IMR-90 (cell line): ENCODE measurements around the gene JPH4. TPM values are rescaled to one million over a fixed set of nuclear protein-coding genes. Genes with fewer than 3 reads are reported as not detected.

Experiments used
- ATAC-seq: fragments of 200-7000 bp; cut with Tn5 transposase; 2 replicates; pipeline ENCODE4 v1.9.1; 2020; ENCODE audit warnings: low read depth, mild to moderate bottlenecking, moderate library complexity
- BruUV-seq: library from RNA; stranded (reverse); fragments of 400-500 nt; replicated peaks from 2 replicates; lab custom pipeline; 2021; lab: Mats Ljungman, UMichigan
- CTCF ChIA-PET: fragments of 300-600 bp; formaldehyde crosslinking; extraction: SDS; loops from one replicate; lab custom pipeline; 2021; ENCODE audit warnings: antibody characterized with exemption; lab: Yijun Ruan, JAX
- POLR2A ChIA-PET: fragments of 300-600 bp; sonication (Branson Sonifier 250); formaldehyde crosslinking; loops from one replicate; lab custom pipeline; 2022; ENCODE audit warnings: antibody characterized with exemption; ENCODE audit not compliant: unreplicated experiment; lab: Charles Lee
- DNase-seq: peaks from one replicate; pipeline ENCODE4 v3.0.0; 2013
- H2AFZ ChIP-seq: replicated peaks from 2 replicates; pipeline ENCODE3; 2013; ENCODE audit warnings: low read length, mild to moderate bottlenecking; ENCODE audit not compliant: poor library complexity
- H2AK5ac ChIP-seq: 2 replicates; pipeline ENCODE4 v1.6.1; 2013; ENCODE audit warnings: low read depth, low read length, inconsistent platforms
- H2AK9ac ChIP-seq: replicated peaks from 2 replicates; pipeline ENCODE3; 2013; ENCODE audit warnings: mild to moderate bottlenecking, low read depth, low read length, moderate library complexity; ENCODE audit not compliant: poor library complexity
- H2BK120ac ChIP-seq: 2 replicates; pipeline ENCODE4 v1.6.1; 2013; ENCODE audit warnings: low read depth, low read length, inconsistent platforms
- H2BK15ac ChIP-seq: 3 replicates; pipeline ENCODE4 v1.6.1; 2013; ENCODE audit warnings: low read depth, low read length, inconsistent platforms
- H2BK20ac ChIP-seq: 2 replicates; pipeline ENCODE4 v1.6.1; 2013; ENCODE audit warnings: low read depth, mild to moderate bottlenecking, inconsistent platforms, low read length, moderate library complexity
- H2BK5ac ChIP-seq: 2 replicates; pipeline ENCODE4 v1.6.1; 2013; ENCODE audit warnings: mild to moderate bottlenecking, low read depth, low read length, inconsistent platforms; ENCODE audit not compliant: poor library complexity, severe bottlenecking
- H3K14ac ChIP-seq: replicated peaks from 2 replicates; pipeline ENCODE4 v1.6.1; 2013; ENCODE audit warnings: low read depth, low read length, inconsistent platforms
- H3K18ac ChIP-seq: 2 replicates; pipeline ENCODE4 v1.6.1; 2013; ENCODE audit warnings: low read depth, low read length, control low read depth
- H3K23ac ChIP-seq: 2 replicates; pipeline ENCODE4 v1.6.1; 2013; ENCODE audit warnings: low read depth, low read length, inconsistent platforms
- H3K27ac ChIP-seq: 2 replicates; pipeline ENCODE4 v1.5.1; 2013; ENCODE audit warnings: mild to moderate bottlenecking, control low read depth, low read length; ENCODE audit not compliant: insufficient read depth
- H3K27me3 ChIP-seq: 2 replicates; pipeline ENCODE4 v1.6.1; 2013; ENCODE audit warnings: low read length; ENCODE audit not compliant: control insufficient read depth, insufficient read depth
- H3K36me3 ChIP-seq: 2 replicates; pipeline ENCODE4 v1.6.1; 2013; ENCODE audit warnings: low read length, mixed read lengths; ENCODE audit not compliant: control insufficient read depth, insufficient read depth
- H3K4ac ChIP-seq: 2 replicates; pipeline ENCODE4 v1.6.1; 2013; ENCODE audit warnings: low read depth, low read length, inconsistent platforms
- H3K4me1 ChIP-seq: 2 replicates; pipeline ENCODE4 v1.6.1; 2013; ENCODE audit warnings: low read length, mixed read lengths; ENCODE audit not compliant: control insufficient read depth, insufficient read depth
- H3K4me2 ChIP-seq: 2 replicates; pipeline ENCODE4 v1.6.1; 2013; ENCODE audit warnings: low read depth, mild to moderate bottlenecking, control low read depth, low read length, moderate library complexity
- H3K4me3 ChIP-seq: 2 replicates; pipeline ENCODE4 v1.5.1; 2013; ENCODE audit warnings: low read depth, mild to moderate bottlenecking, control low read depth, low read length, moderate library complexity; ENCODE audit not compliant: insufficient read depth
- H3K56ac ChIP-seq: 2 replicates; pipeline ENCODE4 v1.6.1; 2013; ENCODE audit warnings: low read length, inconsistent platforms; ENCODE audit not compliant: insufficient read depth; ENCODE audit errors: extremely low read depth
- H3K79me1 ChIP-seq, 2 experiments: 2 replicates each; pipeline ENCODE4 v1.6.1; 2013; ENCODE audit warnings: low read length in 2 of 2, inconsistent platforms in 1 of 2, low read depth in 1 of 2
- H3K9ac ChIP-seq: 2 replicates; pipeline ENCODE4 v1.6.1; 2013; ENCODE audit warnings: low read depth, low read length, control low read depth
- H3K9me1 ChIP-seq: 2 replicates; pipeline ENCODE4 v1.6.1; 2013; ENCODE audit warnings: low read length, inconsistent platforms; ENCODE audit not compliant: insufficient read depth
- H3K9me3 ChIP-seq: 2 replicates; pipeline ENCODE4 v1.6.1; 2013; ENCODE audit warnings: low read length; ENCODE audit not compliant: control insufficient read depth, insufficient read depth
- H4K20me1 ChIP-seq: 2 replicates; pipeline ENCODE4 v1.6.1; 2013; ENCODE audit warnings: low read length, inconsistent platforms; ENCODE audit not compliant: insufficient read depth
- H4K5ac ChIP-seq: 2 replicates; pipeline ENCODE4 v1.6.1; 2013; ENCODE audit warnings: mild to moderate bottlenecking, low read depth, low read length, control low read depth
- H4K8ac ChIP-seq, 2 experiments: 2 replicates each; pipeline ENCODE4 v1.6.1; 2013; ENCODE audit warnings: low read depth in 2 of 2, low read length in 2 of 2, control low read depth in 1 of 2, inconsistent platforms in 1 of 2
- H4K91ac ChIP-seq: 2 replicates; pipeline ENCODE4 v1.6.1; 2013; ENCODE audit warnings: low read depth, low read length, inconsistent platforms; ENCODE audit not compliant: insufficient read depth
- BHLHE40 ChIP-seq: fragments of 150-350 bp; IDR thresholded peaks from 2 replicates; pipeline ENCODE4 v1.6.1; 2016; ENCODE audit warnings: mild to moderate bottlenecking, low read depth, low read length
- SMC3 ChIP-seq: fragments of 150-350 bp; IDR thresholded peaks from 2 replicates; pipeline ENCODE4 v1.6.1; 2016; ENCODE audit warnings: low read depth, mild to moderate bottlenecking, antibody characterized with exemption, low read length, moderate library complexity
- WGBS, 2 experiments: methylation state at CpG; one replicate each; pipeline versions ENCODE4 v1.1.5 to v1.1.7; 2013; ENCODE audit warnings: missing lambda C conversion rate in 2 of 2; ENCODE audit not compliant: insufficient read length in 1 of 2; ENCODE audit errors: extremely low coverage in 2 of 2; 5-methylcytosine and 5-hydroxymethylcytosine counted together
- dilution Hi-C: fragments of 300-500 bp; cut with HindIII; formaldehyde crosslinking; loops from one replicate; pipeline ENCODE4 v1.14.3; 2018; ENCODE audit warnings: low sequenced_read_pairs; ENCODE audit not compliant: unreplicated experiment
- in situ Hi-C: fragments of 300-500 bp; cut with MboI; formaldehyde crosslinking; loops from 3 replicates; pipeline ENCODE4 v1.14.3; 2019; ENCODE audit warnings: low sequenced_read_pairs, inconsistent platforms, mixed read lengths
- intact Hi-C: fragments of 100-400 bp; cut with micrococcal nuclease; formaldehyde crosslinking; loops from 2 replicates; pipeline ENCODE4 v1.10.0; 2022
- polyA plus RNA-seq, 3 experiments: library from polyadenylated mRNA; depleted of rRNA; stranded (reverse); fragments of >200 nt; gene quantifications; 2 replicates each; pipeline ENCODE4 v1.2.3, GENCODE V29; 2012; ENCODE audit warnings: low replicate concordance in 1 of 3
- total RNA-seq: library from RNA; depleted of rRNA; stranded (reverse); fragments of >200 nt; gene quantifications from 2 replicates; pipeline ENCODE4 v1.2.3, GENCODE V29; 2012
- TF ChIP-seq, protein P1 (sequence below): fragments of 150-350 bp; IDR thresholded peaks from 2 replicates; pipeline ENCODE4 v1.6.1; 2016; ENCODE audit warnings: low read depth, mild to moderate bottlenecking, low read length, moderate library complexity, borderline replicate concordance

The JPH4 gene
- total and polyA plus RNA-seq, 2 of the 4 experiments (the other 2 are of a cell fraction): not detected

DNA sequence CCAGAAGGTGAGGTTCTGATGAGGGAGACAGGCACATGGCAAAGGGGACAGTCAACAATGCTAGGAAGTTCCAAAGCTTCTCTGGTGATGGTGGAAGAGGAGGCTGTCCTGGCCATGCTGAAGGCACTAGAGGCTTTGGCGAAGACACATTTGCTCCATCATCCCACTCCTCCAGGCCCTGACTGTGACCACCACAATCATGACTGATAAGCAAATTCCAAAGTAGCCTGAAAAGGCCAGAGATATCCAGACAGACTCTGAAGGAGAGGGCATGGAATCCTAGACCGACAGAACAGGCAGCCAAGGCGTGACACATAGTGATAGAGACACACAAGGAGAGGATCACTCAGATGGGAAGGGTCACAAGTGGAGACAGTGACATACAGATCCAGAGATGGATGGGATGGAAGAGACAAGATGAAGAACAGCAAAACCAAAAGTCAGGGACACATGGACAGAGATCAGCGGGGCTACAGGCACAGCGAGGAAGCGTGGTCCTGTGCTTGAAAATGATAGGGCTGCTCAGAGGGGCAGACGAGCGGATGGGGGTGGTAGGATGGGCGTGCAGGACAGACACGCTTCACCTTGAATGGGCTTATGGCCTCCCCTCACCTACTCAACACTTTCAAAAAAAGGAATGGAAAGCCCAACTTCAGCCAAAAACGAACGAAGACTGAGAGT lies 28.3 kb downstream of the JPH4 start (continued):
- no peak for TF ChIP-seq SMC3

DNA sequence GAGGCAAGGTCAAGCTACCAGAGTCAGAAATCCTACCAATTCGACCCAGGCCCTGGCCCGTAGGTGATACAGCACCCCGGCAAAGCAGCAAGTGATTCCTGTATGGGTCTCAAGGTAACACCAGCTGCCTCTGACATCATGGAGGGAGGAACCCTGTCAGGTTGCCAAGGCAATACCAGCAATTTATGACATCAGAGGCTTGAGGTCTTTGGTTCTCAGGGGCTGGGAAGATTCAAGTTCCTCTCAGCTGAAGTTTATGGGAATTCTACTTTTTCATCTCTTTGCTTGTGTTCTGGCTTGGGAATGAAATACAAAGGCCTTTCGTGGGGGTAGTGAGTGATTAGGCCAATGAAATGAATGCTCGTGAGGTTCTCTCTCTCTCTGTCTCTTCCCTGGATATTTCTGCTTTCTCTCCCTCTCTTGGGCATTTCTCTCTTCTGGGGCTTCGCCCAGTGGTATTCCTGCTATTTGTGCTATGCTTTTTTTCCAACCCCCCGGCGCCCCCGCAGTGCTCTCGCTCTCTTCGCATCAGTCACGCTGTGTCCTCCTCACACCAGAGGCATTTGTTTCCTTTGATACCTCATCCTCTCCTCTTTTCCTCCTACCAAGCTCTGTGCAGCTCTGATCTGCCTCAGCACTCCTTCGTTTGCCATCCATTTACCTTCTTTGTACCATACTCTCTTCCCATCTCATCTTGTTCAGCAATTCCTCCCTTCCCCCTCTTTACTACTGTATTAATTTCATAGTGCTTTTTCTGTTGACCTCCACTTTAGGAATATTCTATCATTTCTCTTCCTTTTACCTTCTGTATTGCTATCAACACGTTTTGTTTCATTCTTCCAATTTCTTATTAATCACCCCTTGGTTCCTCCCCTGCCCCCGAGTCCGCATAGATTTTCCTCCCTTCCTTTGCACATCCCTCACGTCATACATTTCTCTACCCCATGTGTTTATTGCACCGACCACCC lies 30.0 kb downstream of the JPH4 start:
- TSS peak; percentile 99 for BruUV-seq
- Histone ChIP-seq H3K36me3 (no peaks in the 10 kb centered on the region), H4K20me1 (no peaks in the 10 kb centered on the region), H3K18ac (peak overlapping the region; percentile 37; the same call in 1 of the 2 replicates), H3K4me2 (peak overlapping the region; percentile 70), H2AK9ac (peak overlapping the region; percentile 56), H3K4me1 (peaks cover 9% of the 10 kb centered on the region), H2BK120ac (no peak overlapping the region), H4K8ac (peak overlapping the region; percentile 19 to 56; a peak in 1 of 4 replicates), H2AFZ (peak overlapping the region; percentile 63), H3K4me3 (no peak overlapping the region; the same call in 1 of the 2 replicates), H3K9me1 (peaks cover 8% of the 10 kb centered on the region), H3K27me3 (no peaks in the 10 kb centered on the region; the same call in 1 of the 2 replicates), H4K5ac (peak overlapping the region; percentile 22), H4K91ac (peak overlapping the region; percentile 72; the same call in 1 of the 2 replicates), H3K23ac (no peak overlapping the region), H3K56ac (peak overlapping the region; percentile 31; the same call in 1 of the 2 replicates), H3K9me3 (no peaks in the 10 kb centered on the region), H2BK20ac (no peak overlapping the region), H3K27ac (peak overlapping the region; percentile 51; the same call in 1 of the 2 replicates), H3K14ac (no peak overlapping the region), H2BK5ac (peak overlapping the region; percentile 69), H3K79me1 (no peaks in the 10 kb centered on the region), H3K4ac (no peak overlapping the region), H3K9ac (0 out of 2 replicates have a peak overlapping the region, but pooled peaks have one; percentile 49), H2AK5ac (peak overlapping the region; percentile 12; the same call in 1 of the 2 replicates), H2BK15ac (peak overlapping the region; percentile 31; the same call in 1 of the 3 replicates)
- DNase-seq: peak; percentile 83
- intact Hi-C loops (no loop called here), dilution Hi-C loops (no loop called here), in situ Hi-C loops (no loop called here)
- POLR2A ChIA-PET: no interaction called here
- 28 to 100% methylated on average over 1 to 11 of the region's 18 CpGs for WGBS, 2 experiments
- CTCF ChIA-PET: interaction anchor here (1.2 kb wide), 1 partner anchor 70 kb away, joined by 3 read pairs; no protein-coding TSS in a partner anchor
- TF ChIP-seq, protein P1, sequence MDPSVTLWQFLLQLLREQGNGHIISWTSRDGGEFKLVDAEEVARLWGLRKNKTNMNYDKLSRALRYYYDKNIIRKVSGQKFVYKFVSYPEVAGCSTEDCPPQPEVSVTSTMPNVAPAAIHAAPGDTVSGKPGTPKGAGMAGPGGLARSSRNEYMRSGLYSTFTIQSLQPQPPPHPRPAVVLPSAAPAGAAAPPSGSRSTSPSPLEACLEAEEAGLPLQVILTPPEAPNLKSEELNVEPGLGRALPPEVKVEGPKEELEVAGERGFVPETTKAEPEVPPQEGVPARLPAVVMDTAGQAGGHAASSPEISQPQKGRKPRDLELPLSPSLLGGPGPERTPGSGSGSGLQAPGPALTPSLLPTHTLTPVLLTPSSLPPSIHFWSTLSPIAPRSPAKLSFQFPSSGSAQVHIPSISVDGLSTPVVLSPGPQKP: no peak
- TF ChIP-seq BHLHE40: 0 out of 2 replicates have a peak, but pooled peaks have one; percentile 29
- peak; percentile 39 for ATAC-seq
